HepG2 (cell line): ENCODE data around the gene SHMT1. TPM values are rescaled to one million over a fixed set of nuclear protein-coding genes. Genes with fewer than 3 reads are reported as not detected.

Experiments used
- ATAD3A ChIP-seq: sonication (generic); formaldehyde crosslinking; IDR thresholded peaks from 2 replicates; pipeline ENCODE4 v1.4.0; 2020; ENCODE audit warnings: missing genetic modification reagents
- DBP ChIP-seq: sonication (generic); formaldehyde crosslinking; IDR thresholded peaks from 2 replicates; pipeline ENCODE4 v1.4.0; 2020; ENCODE audit warnings: missing genetic modification reagents; ENCODE audit errors: not compliant biosample characterization
- EHMT2 ChIP-seq: fragments of 200-600 bp; sonication (generic); IDR thresholded peaks from 2 replicates; pipeline ENCODE4 v1.7.0; 2017; ENCODE audit warnings: antibody characterized with exemption, low read depth, low read length, borderline replicate concordance
- ESRRA ChIP-seq: sonication (generic); formaldehyde crosslinking; IDR thresholded peaks from 2 replicates; pipeline ENCODE4 v1.5.1; 2020; ENCODE audit warnings: mild to moderate bottlenecking, low read depth, missing genetic modification reagents
- FIP1L1 ChIP-seq: fragments of 200-400 bp; formaldehyde crosslinking; IDR thresholded peaks from 2 replicates; pipeline ENCODE4 v1.6.1; 2018; ENCODE audit warnings: low read depth, mild to moderate bottlenecking, low read length, moderate library complexity, borderline replicate concordance; ENCODE audit not compliant: insufficient read depth
- FOXO1 ChIP-seq: sonication (generic); formaldehyde crosslinking; IDR thresholded peaks from 2 replicates; pipeline ENCODE4 v1.4.0; 2020; ENCODE audit warnings: missing genetic modification reagents
- HNF4G ChIP-seq, 2 experiments: sonication (generic) in 1 of 2; formaldehyde crosslinking in 1 of 2; IDR thresholded peaks; 2 replicates each; pipeline versions ENCODE4 v1.4.0 to v1.6.1; 2011 to 2020; ENCODE audit warnings: borderline replicate concordance in 2 of 2, low read depth in 2 of 2, mild to moderate bottlenecking in 2 of 2, low read length in 1 of 2, missing genetic modification reagents in 1 of 2, moderate library complexity in 1 of 2
- HNRNPUL1 ChIP-seq: fragments of 200-400 bp; formaldehyde crosslinking; IDR thresholded peaks from 2 replicates; pipeline ENCODE4 v1.6.1; 2017; ENCODE audit warnings: low read depth, mild to moderate bottlenecking, low read length, moderate library complexity
- KAT8 ChIP-seq: IDR thresholded peaks from 2 replicates; pipeline ENCODE4 v1.6.1; 2016; ENCODE audit warnings: missing genetic modification reagents, missing compliant biosample characterization
- KLF13 ChIP-seq: sonication (generic); formaldehyde crosslinking; IDR thresholded peaks from 2 replicates; pipeline ENCODE4 v1.4.0; 2020; ENCODE audit warnings: mild to moderate bottlenecking, missing genetic modification reagents
- KLF15 ChIP-seq: sonication (generic); formaldehyde crosslinking; IDR thresholded peaks from 2 replicates; pipeline ENCODE4 v1.8.1; 2023; ENCODE audit warnings: borderline replicate concordance, mild to moderate bottlenecking, inconsistent platforms, missing genetic modification reagents, mixed read lengths
- RNF219 ChIP-seq: sonication (generic); formaldehyde crosslinking; IDR thresholded peaks from 2 replicates; pipeline ENCODE4 v1.5.0; 2020; ENCODE audit warnings: mild to moderate bottlenecking, missing genetic modification reagents
- SATB2 ChIP-seq: sonication (generic); formaldehyde crosslinking; IDR thresholded peaks from 2 replicates; pipeline ENCODE4 v1.5.0; 2020; ENCODE audit warnings: missing genetic modification reagents
- SNAI1 ChIP-seq: sonication (generic); formaldehyde crosslinking; IDR thresholded peaks from 2 replicates; pipeline ENCODE4 v1.5.0; 2020; ENCODE audit warnings: mild to moderate bottlenecking, missing genetic modification reagents, borderline replicate concordance
- SP2 ChIP-seq: sonication (generic); formaldehyde crosslinking; IDR thresholded peaks from 2 replicates; pipeline ENCODE4 v1.5.1; 2020; ENCODE audit warnings: mild to moderate bottlenecking, missing genetic modification reagents
- TAF1 ChIP-seq: sonication (generic); formaldehyde crosslinking; IDR thresholded peaks from 2 replicates; pipeline ENCODE4 v1.4.0; 2020; ENCODE audit warnings: missing genetic modification reagents
- ZNF101 ChIP-seq: sonication (generic); formaldehyde crosslinking; IDR thresholded peaks from 2 replicates; pipeline ENCODE4 v1.4.0; 2020; ENCODE audit warnings: mild to moderate bottlenecking, low read depth, missing genetic modification reagents, borderline replicate concordance
- ZNF441 ChIP-seq: sonication (generic); formaldehyde crosslinking; IDR thresholded peaks from 2 replicates; pipeline ENCODE4 v1.7.0; 2021; ENCODE audit warnings: missing genetic modification reagents, borderline replicate concordance
- ZNF639 ChIP-seq: conservative IDR thresholded peaks from 2 replicates; pipeline ENCODE4 v1.6.1; 2018; ENCODE audit warnings: missing genetic modification reagents
- ZNF770 ChIP-seq: sonication (generic); formaldehyde crosslinking; IDR thresholded peaks from 2 replicates; pipeline ENCODE4 v1.5.0; 2020; ENCODE audit warnings: mild to moderate bottlenecking, missing genetic modification reagents
- ZNF800 ChIP-seq: sonication (generic); formaldehyde crosslinking; IDR thresholded peaks from 2 replicates; pipeline ENCODE4 v1.4.0; 2020; ENCODE audit warnings: missing genetic modification reagents
- polyA plus RNA-seq, 8 experiments: library from polyadenylated mRNA; depleted of rRNA in 3 of 8; stranded (reverse) in 7 of 8; unstranded in 1 of 8; fragments of >200 nt; fragmentation: Illumina TruSeq in 4 of 8; extraction: Trizol in 4 of 8; gene quantifications; 2 replicates each; pipeline versions ENCODE4 v1.2.1 to v1.2.3, GENCODE V29; 2011 to 2016; ENCODE audit warnings: low read depth in 4 of 8, missing spikeins in 1 of 8, mixed read lengths in 1 of 8; ENCODE audit not compliant: insufficient read depth in 1 of 8
- total RNA-seq, 5 experiments: library from RNA; depleted of rRNA; stranded (reverse); fragments of >200 nt; fragmentation: Illumina TruSeq; extraction: Trizol; gene quantifications; 2 replicates each; pipeline ENCODE4 v1.2.3, GENCODE V29; 2016; ENCODE audit warnings: low read depth in 1 of 5

The SHMT1 gene
- total and polyA plus RNA-seq, 2 of the 13 experiments (the other 11 are each of a cell fraction or from before 2014, with no cell fraction given): 21.3 to 48.8 TPM

- 0 out of 2 replicates have a peak, but pooled peaks have one; percentile 69 for TF ChIP-seq ZNF101 (CRISPR knock-in tag)
- no peak for TF ChIP-seq KLF13
- TF ChIP-seq ZNF441 (CRISPR knock-in tag): no peak
- TF ChIP-seq ATAD3A (CRISPR knock-in tag): no peak
- TF ChIP-seq SATB2 (CRISPR knock-in tag): no peak
- TF ChIP-seq DBP (CRISPR knock-in tag): no peak
- no peak for TF ChIP-seq ZNF770 (CRISPR knock-in tag)
- TF ChIP-seq ESRRA (CRISPR knock-in tag): no peak
- TF ChIP-seq KLF15 (CRISPR knock-in tag): no peak
- TF ChIP-seq TAF1 (CRISPR knock-in tag): no peak
- no peak for TF ChIP-seq KAT8 (CRISPR knock-in tag)
- no peak for TF ChIP-seq SNAI1
- TF ChIP-seq FOXO1 (CRISPR knock-in tag): no peak
- no peak for TF ChIP-seq HNF4G (IDR thresholded peaks at IDR 0.05; ENCODE audit: borderline replicate concordance, low read depth, low read length)
- TF ChIP-seq HNF4G (CRISPR knock-in tag; IDR thresholded peaks at IDR 0.05; ENCODE audit: borderline replicate concordance, low read depth): no peak
- no peak for TF ChIP-seq SP2
- TF ChIP-seq ZNF800: no peak
- no peak for TF ChIP-seq ZNF639 (CRISPR knock-in tag)
- TF ChIP-seq HNRNPUL1: no peak
- TF ChIP-seq FIP1L1: no peak
- TF ChIP-seq EHMT2: no peak
- TF ChIP-seq RNF219 (CRISPR knock-in tag): no peak
Measured at GRCh38 chr17:18362698-18363100, 651 bp downstream of the SHMT1 start (continued).
